ENCODE results near the gene SBDS.
"Not testable (repeated sequence)": the region's sequence is repeated elsewhere in the genome, so short reads cannot be mapped to it uniquely, and the experiment has no call there.

SBDS gene

GRCh38 chr7:67033251-67033650, 37.9 kb upstream of the SBDS start:
- Histone ChIP-seq H3K4me1 (ENCODE audit: low read length) (peaks cover 5% of the 10 kb centered on the region; the same call in 1 of the 2 replicates), H2AFZ (ENCODE audit: low read depth, low read length) (no peak overlapping the region), H3K9me3 (ENCODE audit: insufficient read depth, low read length) (no peaks in the 10 kb centered on the region; the same call in 1 of the 2 replicates), H3K79me2 (ENCODE audit: low read length) (no peaks in the 10 kb centered on the region), H3K36me3 (replicated peaks; ENCODE audit: low read depth, low read length) (peaks cover 4% of the 10 kb centered on the region), H3K27me3 (ENCODE audit: low read depth, low read length) (no peaks in the 10 kb centered on the region), H4K20me1 (ENCODE audit: insufficient read depth, low read length) (no peaks in the 10 kb centered on the region), H3K9ac (ENCODE audit: low read length) (no peak overlapping the region), H3K4me2 (ENCODE audit: low read length) (no peak overlapping the region), H3K27ac (ENCODE audit: low read length) (no peak overlapping the region), H3K4me3 (ENCODE audit: low read length) (no peak overlapping the region)
- TF ChIP-seq CTCF (IDR thresholded peaks at IDR 0.05; ENCODE audit: low read depth, low read length) (no peak), EZH2phosphoT487 (IDR thresholded peaks at IDR 0.05; ENCODE audit: low read depth) (no peak)

GRCh38 chr7:67031685-67032084, 36.3 kb upstream of the SBDS start:
- H3K27me3 ChIP-seq (ENCODE audit: low read depth, low read length); H3K4me1 ChIP-seq (ENCODE audit: low read length); H2AFZ ChIP-seq (ENCODE audit: low read depth, low read length); H3K9me3 ChIP-seq (ENCODE audit: insufficient read depth, low read length); H3K79me2 ChIP-seq (ENCODE audit: low read length); H3K4me3 ChIP-seq (ENCODE audit: low read length); H3K27ac ChIP-seq (ENCODE audit: low read length); H3K9ac ChIP-seq (ENCODE audit: low read length); H4K20me1 ChIP-seq (ENCODE audit: insufficient read depth, low read length); H3K36me3 ChIP-seq (replicated peaks; ENCODE audit: low read depth, low read length); H3K4me2 ChIP-seq (ENCODE audit: low read length): not testable (repeated sequence)

- not testable (repeated sequence) for H3K9ac ChIP-seq (ENCODE audit: low read length); H3K4me1 ChIP-seq (ENCODE audit: low read length); H3K79me2 ChIP-seq (ENCODE audit: low read length); H2AFZ ChIP-seq (ENCODE audit: low read depth, low read length); H3K4me2 ChIP-seq (ENCODE audit: low read length); H3K4me3 ChIP-seq (ENCODE audit: low read length); H4K20me1 ChIP-seq (ENCODE audit: insufficient read depth, low read length); H3K27me3 ChIP-seq (ENCODE audit: low read depth, low read length); H3K27ac ChIP-seq (ENCODE audit: low read length); H3K9me3 ChIP-seq (ENCODE audit: insufficient read depth, low read length)
- peaks cover 15% of the 10 kb centered on the region for H3K36me3 ChIP-seq (replicated peaks; ENCODE audit: low read depth, low read length)
Observed at GRCh38 chr7:67025459-67025858, 30.1 kb upstream of the SBDS start.

- Histone ChIP-seq H4K20me1 (ENCODE audit: insufficient read depth, low read length) (no peaks in the 10 kb centered on the region), H3K36me3 (replicated peaks; ENCODE audit: low read depth, low read length) (peaks cover 18% of the 10 kb centered on the region)
Observed at GRCh38 chr7:67022511-67022910, 27.1 kb upstream of the SBDS start.

GRCh38 chr7:67021260-67021659, 25.9 kb upstream of the SBDS start:
- TF ChIP-seq CTCF (IDR thresholded peaks at IDR 0.05; ENCODE audit: low read depth, low read length): no peak
- no peak for TF ChIP-seq EZH2phosphoT487 (IDR thresholded peaks at IDR 0.05; ENCODE audit: low read depth)
- H3K4me3 ChIP-seq (ENCODE audit: low read length): no peak overlapping the region
- H4K20me1 ChIP-seq (ENCODE audit: insufficient read depth, low read length): no peaks in the 10 kb centered on the region
- H3K4me1 ChIP-seq (ENCODE audit: low read length): no peaks in the 10 kb centered on the region
- no peak overlapping the region for H3K9ac ChIP-seq (ENCODE audit: low read length)
- no peaks in the 10 kb centered on the region for H3K79me2 ChIP-seq (ENCODE audit: low read length)
- H3K4me2 ChIP-seq (ENCODE audit: low read length): no peak overlapping the region
- no peak overlapping the region for H2AFZ ChIP-seq (ENCODE audit: low read depth, low read length)
- peaks cover 18% of the 10 kb centered on the region for H3K36me3 ChIP-seq (replicated peaks; ENCODE audit: low read depth, low read length)
- no peaks in the 10 kb centered on the region for H3K27me3 ChIP-seq (ENCODE audit: low read depth, low read length)
- H3K27ac ChIP-seq (ENCODE audit: low read length): no peak overlapping the region
- no peaks in the 10 kb centered on the region for H3K9me3 ChIP-seq (ENCODE audit: insufficient read depth, low read length)

More at GRCh38 chr7:67022511-67022910, 27.1 kb upstream of the SBDS start:
- Histone ChIP-seq H3K9me3 (ENCODE audit: insufficient read depth, low read length) (no peaks in the 10 kb centered on the region), H3K4me3 (ENCODE audit: low read length) (no peak overlapping the region), H3K9ac (ENCODE audit: low read length) (no peak overlapping the region), H3K27me3 (ENCODE audit: low read depth, low read length) (no peaks in the 10 kb centered on the region), H3K27ac (ENCODE audit: low read length) (no peak overlapping the region), H3K4me1 (ENCODE audit: low read length) (no peaks in the 10 kb centered on the region), H3K4me2 (ENCODE audit: low read length) (no peak overlapping the region), H2AFZ (ENCODE audit: low read depth, low read length) (no peak overlapping the region), H3K79me2 (ENCODE audit: low read length) (no peaks in the 10 kb centered on the region)
- TF ChIP-seq EZH2phosphoT487 (IDR thresholded peaks at IDR 0.05; ENCODE audit: low read depth): no peak
- no peak for TF ChIP-seq CTCF (IDR thresholded peaks at IDR 0.05; ENCODE audit: low read depth, low read length)

Measured in OCI-LY3 (cell line).